H1 (cell line): ENCODE data around the gene C4orf46. TPM values are rescaled to one million over a fixed set of nuclear protein-coding genes. Genes with fewer than 3 reads are reported as not detected.
A peak's percentile ranks its signal among the peaks of the same experiment; 100 is the strongest.

Experiments used
- CTCF ChIA-PET: fragments of 300-600 bp; sonication (Branson Sonifier 250); formaldehyde crosslinking; loops from one replicate; lab custom pipeline; 2021; ENCODE audit not compliant: partially characterized antibody; lab: Charles Lee
- POLR2A ChIA-PET: fragments of 300-600 bp; sonication (Branson Sonifier 250); formaldehyde crosslinking; loops from one replicate; lab custom pipeline; 2021; ENCODE audit warnings: inconsistent platforms; ENCODE audit not compliant: partially characterized antibody; lab: Charles Lee
- DNase-seq, 2 experiments: peaks; one replicate each; pipeline versions ENCODE4 v3.0.0 to v3.0.0-alpha.2; 2010 to 2022; ENCODE audit warnings: low spot score in 2 of 2, low read depth in 1 of 2, mixed read lengths in 1 of 2
- FAIRE-seq: peaks from 2 replicates; lab custom pipeline; 2011; peaks lifted over from hg19 to GRCh38; lab: Jason Lieb, UNC
- H2AFZ ChIP-seq: 2 replicates; pipeline ENCODE4 v1.8.1; 2012; ENCODE audit warnings: low read length, inconsistent platforms
- H2AK5ac ChIP-seq: 2 replicates; pipeline ENCODE4 v1.6.1; 2013; ENCODE audit warnings: low read depth, low read length
- H2BK120ac ChIP-seq: replicated peaks from 2 replicates; pipeline ENCODE3; 2013; ENCODE audit warnings: low read depth, low read length, inconsistent platforms
- H2BK12ac ChIP-seq: 2 replicates; pipeline ENCODE4 v1.6.1; 2013; ENCODE audit warnings: low read depth, low read length
- H2BK15ac ChIP-seq: 2 replicates; pipeline ENCODE4 v1.6.1; 2013; ENCODE audit warnings: low read length
- H2BK20ac ChIP-seq: 2 replicates; pipeline ENCODE4 v1.6.1; 2013; ENCODE audit warnings: low read length
- H2BK5ac ChIP-seq: 2 replicates; pipeline ENCODE4 v1.6.1; 2013; ENCODE audit warnings: low read depth, low read length
- H3K14ac ChIP-seq: 2 replicates; pipeline ENCODE4 v1.6.1; 2013; ENCODE audit warnings: inconsistent platforms; ENCODE audit not compliant: insufficient read length
- H3K18ac ChIP-seq: 2 replicates; pipeline ENCODE4 v1.6.1; 2013; ENCODE audit warnings: low read length; ENCODE audit errors: extremely low read depth
- H3K23ac ChIP-seq: 2 replicates; pipeline ENCODE4 v1.6.1; 2013; ENCODE audit warnings: inconsistent platforms; ENCODE audit not compliant: insufficient read length
- H3K23me2 ChIP-seq: 2 replicates; pipeline ENCODE4 v1.6.1; 2013; ENCODE audit warnings: low read depth, low read length
- H3K27ac ChIP-seq: 2 replicates; pipeline ENCODE4 v1.6.1; 2011; ENCODE audit warnings: low read depth, low read length, inconsistent platforms
- H3K27me3 ChIP-seq, 4 experiments: replicated peaks in 1 of 4; 1 replicate in 1 of 4; 2 replicates in 3 of 4; pipeline versions ENCODE4 v1.6.1 to v1.8.1; 2011 to 2013; ENCODE audit warnings: low read length in 3 of 4, mild to moderate bottlenecking in 3 of 4, inconsistent platforms in 2 of 4, mixed read lengths in 2 of 4, moderate library complexity in 1 of 4; ENCODE audit not compliant: control insufficient read depth in 3 of 4, insufficient read depth in 3 of 4; ENCODE audit errors: extremely low read depth in 1 of 4
- H3K36me3 ChIP-seq, 4 experiments: 2 replicates each; pipeline versions ENCODE4 v1.6.1 to v1.8.1; 2011 to 2013; ENCODE audit warnings: mild to moderate bottlenecking in 4 of 4, low read length in 3 of 4, moderate library complexity in 2 of 4, control low read depth in 1 of 4, inconsistent platforms in 1 of 4; ENCODE audit not compliant: insufficient read depth in 4 of 4, control insufficient read depth in 2 of 4
- H3K4ac ChIP-seq: replicated peaks from 2 replicates; pipeline ENCODE3; 2013; ENCODE audit warnings: low read length, low read depth, mixed read lengths, inconsistent platforms; ENCODE audit not compliant: insufficient read length
- H3K4me1 ChIP-seq, 4 experiments: replicated peaks in 1 of 4; 1 replicate in 1 of 4; 2 replicates in 3 of 4; pipeline versions ENCODE4 v1.6.1 to v1.8.1; 2011 to 2013; ENCODE audit warnings: low read length in 3 of 4, inconsistent platforms in 2 of 4, mixed read lengths in 1 of 4; ENCODE audit not compliant: insufficient read depth in 4 of 4, control insufficient read depth in 3 of 4
- H3K4me2 ChIP-seq, 2 experiments: 2 replicates each; pipeline versions ENCODE4 v1.6.1 to v1.8.1; 2011 to 2013; ENCODE audit warnings: low read depth in 2 of 2, low read length in 2 of 2, control low read depth in 1 of 2, inconsistent platforms in 1 of 2, mild to moderate bottlenecking in 1 of 2; ENCODE audit not compliant: insufficient read depth in 1 of 2
- H3K4me3 ChIP-seq, 4 experiments: fragments of 200-600, 300-600 bp in 1 of 4; sonication (generic), shearing (Covaris generic), sonication (Bioruptor Twin) in 1 of 4; 2 replicates each; pipeline versions ENCODE4 v1.5.1 to v1.8.1; 2011 to 2016; ENCODE audit warnings: low read length in 4 of 4, low read depth in 3 of 4, control low read depth in 2 of 4, inconsistent platforms in 2 of 4, mild to moderate bottlenecking in 2 of 4, mixed read lengths in 1 of 4, moderate library complexity in 1 of 4; ENCODE audit not compliant: insufficient read depth in 2 of 4; ENCODE audit errors: extremely low read depth in 1 of 4
- H3K56ac ChIP-seq: replicated peaks from 2 replicates; pipeline ENCODE3; 2013; ENCODE audit warnings: low read depth, mild to moderate bottlenecking, mixed read lengths, low read length, inconsistent platforms; ENCODE audit not compliant: insufficient read length
- H3K79me1 ChIP-seq: 2 replicates; pipeline ENCODE4 v1.6.1; 2013; ENCODE audit warnings: low read depth, low read length, control low read depth
- H3K79me2 ChIP-seq, 2 experiments: 2 replicates each; pipeline versions ENCODE4 v1.6.1 to v1.8.1; 2012 to 2013; ENCODE audit warnings: low read length in 2 of 2, mild to moderate bottlenecking in 2 of 2, inconsistent platforms in 1 of 2; ENCODE audit not compliant: insufficient read depth in 2 of 2, control insufficient read depth in 1 of 2
- H3K9ac ChIP-seq, 4 experiments: replicated peaks in 1 of 4; 1 replicate in 1 of 4; 2 replicates in 3 of 4; pipeline versions ENCODE4 v1.6.1 to v1.8.1; 2011 to 2013; ENCODE audit warnings: low read depth in 3 of 4, low read length in 3 of 4, control low read depth in 2 of 4, mild to moderate bottlenecking in 2 of 4, moderate library complexity in 2 of 4, inconsistent platforms in 1 of 4; ENCODE audit errors: extremely low read depth in 1 of 4
- H3K9me3 ChIP-seq, 2 experiments: 2 replicates each; pipeline versions ENCODE4 v1.6.1 to v1.8.1; 2012 to 2013; ENCODE audit warnings: mild to moderate bottlenecking in 2 of 2, moderate library complexity in 2 of 2, control low read depth in 1 of 2, inconsistent platforms in 1 of 2, low read depth in 1 of 2, low read length in 1 of 2, mixed read lengths in 1 of 2; ENCODE audit not compliant: insufficient read depth in 2 of 2
- H4K20me1 ChIP-seq, 2 experiments: replicated peaks in 1 of 2; 2 replicates each; pipeline versions ENCODE3 to v1.8.1; 2011 to 2013; ENCODE audit warnings: inconsistent platforms in 2 of 2, low read length in 2 of 2, mild to moderate bottlenecking in 1 of 2; ENCODE audit not compliant: insufficient read depth in 2 of 2, control insufficient read depth in 1 of 2
- H4K5ac ChIP-seq: 2 replicates; pipeline ENCODE4 v1.6.1; 2013; ENCODE audit warnings: low read length, low read depth, mixed read lengths, inconsistent platforms; ENCODE audit not compliant: insufficient read length
- H4K8ac ChIP-seq: 2 replicates; pipeline ENCODE4 v1.8.0; 2013; ENCODE audit warnings: mild to moderate bottlenecking, moderate library complexity, low read length, inconsistent platforms; ENCODE audit not compliant: insufficient read depth; ENCODE audit errors: extremely low read depth
- H4K91ac ChIP-seq: replicated peaks from 2 replicates; pipeline ENCODE3; 2013; ENCODE audit warnings: low read length, mixed read lengths, inconsistent platforms; ENCODE audit not compliant: insufficient read length
- BACH1 ChIP-seq: IDR thresholded peaks from 2 replicates; pipeline ENCODE4 v1.6.1; 2012; ENCODE audit warnings: low read length, improper control_type of control experiment
- CHD1 ChIP-seq: IDR thresholded peaks from 2 replicates; pipeline ENCODE4 v1.6.1; 2012; ENCODE audit warnings: low read depth, low read length, improper control_type of control experiment
- E2F6 ChIP-seq: IDR thresholded peaks from 2 replicates; pipeline ENCODE4 v1.6.1; 2012; ENCODE audit warnings: inconsistent platforms
- EP300 ChIP-seq, 2 experiments: IDR thresholded peaks; 1 replicate in 1 of 2; 2 replicates in 1 of 2; pipeline ENCODE4 v1.6.1; 2011 to 2012; ENCODE audit warnings: low read depth in 2 of 2, low read length in 2 of 2, mild to moderate bottlenecking in 2 of 2, borderline replicate concordance in 1 of 2, inconsistent platforms in 1 of 2, moderate library complexity in 1 of 2
- HDAC2 ChIP-seq, 2 experiments: fragments of 300-600 bp in 1 of 2; sonication (generic) in 1 of 2; IDR thresholded peaks; 2 replicates each; pipeline ENCODE4 v1.6.1; 2011 to 2012; ENCODE audit warnings: low read depth in 2 of 2, low read length in 2 of 2, mild to moderate bottlenecking in 2 of 2, moderate library complexity in 2 of 2, borderline replicate concordance in 1 of 2, inconsistent platforms in 1 of 2
- HDAC6 ChIP-seq: IDR thresholded peaks from one replicate; pipeline ENCODE4 v1.7.1; 2012; ENCODE audit warnings: low read depth, mild to moderate bottlenecking, inconsistent platforms, low read length, moderate library complexity
- JUN ChIP-seq: IDR thresholded peaks from 2 replicates; pipeline ENCODE4 v1.6.1; 2011; ENCODE audit warnings: low read depth, mild to moderate bottlenecking, improper control_type of control experiment, low read length
- SP4 ChIP-seq: IDR thresholded peaks from 2 replicates; pipeline ENCODE4 v1.6.1; 2012; ENCODE audit warnings: low read length, inconsistent platforms
- SUZ12 ChIP-seq: fragments of 200-600 bp; sonication (generic); IDR thresholded peaks from 2 replicates; pipeline ENCODE4 v1.6.1; 2012; ENCODE audit warnings: mild to moderate bottlenecking, inconsistent platforms, low read length, moderate library complexity, mixed read lengths
- YY1 ChIP-seq: IDR thresholded peaks from 2 replicates; pipeline ENCODE4 v1.6.1; 2011; ENCODE audit warnings: low read depth, mild to moderate bottlenecking, low read length
- ZNF274 ChIP-seq: IDR thresholded peaks from 2 replicates; pipeline ENCODE4 v1.7.0; 2012; ENCODE audit warnings: low read length, borderline replicate concordance; ENCODE audit errors: extremely low read depth
- WGBS, 2 experiments: shearing (Covaris generic) in 1 of 2; methylation state at CpG; one replicate each; pipeline versions ENCODE4 v1.1.6 to v1.1.7; 2013 to 2015; ENCODE audit warnings: low lambda C conversion rate in 2 of 2, mixed read lengths in 2 of 2, inconsistent platforms in 1 of 2, low coverage in 1 of 2, missing lambda C conversion rate in 1 of 2; ENCODE audit not compliant: insufficient replicate concordance in 2 of 2, insufficient coverage in 1 of 2, insufficient read length in 1 of 2; ENCODE audit errors: extremely low coverage in 1 of 2, missing lambda C conversion rate in 1 of 2; 5-methylcytosine and 5-hydroxymethylcytosine counted together
- polyA plus RNA-seq, 7 experiments: library from polyadenylated mRNA; depleted of rRNA in 3 of 7; stranded (reverse) in 5 of 7; unstranded in 2 of 7; fragments of >200 nt in 5 of 7; fragments of 200-250 nt in 2 of 7; gene quantifications; 1 replicate in 5 of 7; 2 replicates in 1 of 7; 4 replicates in 1 of 7; pipeline versions ENCODE4 v1.2.1 to v1.2.3, GENCODE V29; 2011 to 2013; ENCODE audit warnings: missing spikeins in 2 of 7, mixed read lengths in 2 of 7
- total RNA-seq: library from RNA; stranded (reverse); fragmentation: NEBNext Ultra II Directional; extraction: Animal tissue kit (Norgen Biotek cat#: 25700); gene quantifications from 2 replicates; pipeline ENCODE4 v1.2.1, GENCODE V29; 2021

C4orf46 gene
- total and polyA plus RNA-seq, 2 of the 8 experiments (the other 6 are each of a cell fraction or from before 2014, with no cell fraction given): 19.8 to 28.6 TPM

- Histone ChIP-seq H4K20me1 (peaks cover 0 to 1% of the 10 kb centered on the region in 2 experiments), H2BK5ac (no peak overlapping the region), H2BK15ac (no peak overlapping the region), H2BK120ac (no peak overlapping the region), H4K8ac (no peak overlapping the region), H3K56ac (no peak overlapping the region), H3K4me2 (no peak overlapping the region), H3K4me3 (no peak overlapping the region), H2AFZ (no peak overlapping the region), H3K14ac (no peak overlapping the region), H3K4ac (no peak overlapping the region), H3K79me1 (no peaks in the 10 kb centered on the region), H2BK20ac (no peak overlapping the region), H3K79me2 (no peaks in the 10 kb centered on the region), H3K9ac (peak overlapping the region in 1 of 4 experiments; percentile 13; a peak in 1 of 7 replicates), H4K5ac (no peak overlapping the region), H3K4me1 (0 out of 7 replicates have a peak, but pooled peaks cover 0 to 4% (median 0%) of the 10 kb centered on the region in 4 experiments), H3K36me3 (no peaks in the 10 kb centered on the region), H3K27me3 (no peaks in the 10 kb centered on the region), H3K18ac (no peak overlapping the region), H2AK5ac (no peak overlapping the region), H2BK12ac (no peak overlapping the region), H4K91ac (no peak overlapping the region), H3K27ac (no peak overlapping the region), H3K9me3 (no peaks in the 10 kb centered on the region), H3K23me2 (no peaks in the 10 kb centered on the region), H3K23ac (no peak overlapping the region)
- DNase-seq (no peak), FAIRE-seq (no peak)
- 91% methylated on average over 2 of the region's 2 CpGs; no CpG with 5 or more reads in 1 of the 2 experiments for WGBS, 2 experiments
- ChIA-PET CTCF (interaction anchor here (0.7 to 2.3 kb wide), 2 partner anchors 10 to 150 kb away, joined by 3 to 6 read pairs; no protein-coding TSS in a partner anchor), POLR2A (no interaction called here)
- TF ChIP-seq CHD1 (no peak), SP4 (no peak), YY1 (no peak), JUN (no peak), SUZ12 (no peak), E2F6 (no peak), HDAC6 (no peak), BACH1 (no peak), ZNF274 (no peak), HDAC2 (IDR thresholded peaks at IDR 0.05; ENCODE audit: borderline replicate concordance in 1 of 2, low read depth in 2 of 2, low read length in 2 of 2) (no peak), EP300 (IDR thresholded peaks at IDR 0.05; ENCODE audit: borderline replicate concordance in 1 of 2, low read depth in 2 of 2, low read length in 2 of 2) (no peak)
Measured at GRCh38 chr4:158682066-158682465, 10.4 kb upstream of the C4orf46 start.
